Renal pelvis (tissue), 12 donors: Measurements from ENCODE around the gene CLNS1A. TPM values are rescaled to one million over a fixed set of nuclear protein-coding genes. Genes with fewer than 3 reads are reported as not detected.

Experiments
- DNase-seq: peaks from one replicate; pipeline ENCODE4 v3.0.0-alpha.2; 2013
- long read RNA-seq, 16 experiments: transcript quantifications; one replicate each; lab custom pipeline, GENCODE V29; 2026
- polyA plus RNA-seq, 3 donors: library from polyadenylated mRNA; unstranded; fragments of 120-200 nt; gene quantifications; one replicate each; pipeline ENCODE4 v1.2.1, GENCODE V29; 2013; ENCODE audit not compliant: insufficient read length in 3 of 3

The CLNS1A gene, protein sequence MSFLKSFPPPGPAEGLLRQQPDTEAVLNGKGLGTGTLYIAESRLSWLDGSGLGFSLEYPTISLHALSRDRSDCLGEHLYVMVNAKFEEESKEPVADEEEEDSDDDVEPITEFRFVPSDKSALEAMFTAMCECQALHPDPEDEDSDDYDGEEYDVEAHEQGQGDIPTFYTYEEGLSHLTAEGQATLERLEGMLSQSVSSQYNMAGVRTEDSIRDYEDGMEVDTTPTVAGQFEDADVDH
- polyA plus RNA-seq = 100 to 1,000 TPM; 177 to 226 (median 180) TPM
- long read RNA-seq, donor 1, transcript CLNS1A-204 (7 exons, 2,993 nt) = major isoform, 49 of 98 reads
- long read RNA-seq, donor 1, partial matches to known transcripts = 46 of 98 reads
- long read RNA-seq, donor 1, other reads (novel, unspliced or antisense) = 0 of 98 reads
- long read RNA-seq, donor 2, transcript CLNS1A-204 (7 exons, 2,993 nt) = major isoform, 58 of 110 reads
- long read RNA-seq, donor 2, partial matches to known transcripts = 48 of 110 reads
- long read RNA-seq, donor 2, other reads (novel, unspliced or antisense) = 0 of 110 reads
- long read RNA-seq, donor 3, transcript CLNS1A-204 (7 exons, 2,993 nt) = major isoform, 53 of 91 reads
- long read RNA-seq, donor 3, partial matches to known transcripts = 38 of 91 reads
- long read RNA-seq, donor 3, other reads (novel, unspliced or antisense) = 0 of 91 reads
- long read RNA-seq, donor 4, transcript CLNS1A-204 (7 exons, 2,993 nt) = major isoform, 61 of 136 reads
- long read RNA-seq, donor 4, partial matches to known transcripts = 72 of 136 reads
- long read RNA-seq, donor 4, other reads (novel, unspliced or antisense) = 0 of 136 reads
- long read RNA-seq, donor 5, transcript CLNS1A-204 (7 exons, 2,993 nt) = major isoform, 19 of 37 reads
- long read RNA-seq, donor 5, partial matches to known transcripts = 18 of 37 reads
- long read RNA-seq, donor 5, other reads (novel, unspliced or antisense) = 0 of 37 reads
- long read RNA-seq, donor 6, transcript CLNS1A-204 (7 exons, 2,993 nt) = major isoform, 44 of 76 reads
- long read RNA-seq, donor 6, partial matches to known transcripts = 26 of 76 reads
- long read RNA-seq, donor 6, other reads (novel, unspliced or antisense) = 0 of 76 reads
- long read RNA-seq, donor 7, transcript CLNS1A-204 (7 exons, 2,993 nt) = major isoform, 37 of 107 reads
- long read RNA-seq, donor 7, partial matches to known transcripts = 68 of 107 reads
- long read RNA-seq, donor 7, other reads (novel, unspliced or antisense) = 0 of 107 reads
- long read RNA-seq, donor 8, transcript CLNS1A-204 (7 exons, 2,993 nt) = major isoform, 20 of 42 reads
- long read RNA-seq, donor 8, partial matches to known transcripts = 19 of 42 reads
- long read RNA-seq, donor 8, other reads (novel, unspliced or antisense) = 0 of 42 reads
- long read RNA-seq, donor 9, transcript CLNS1A-204 (7 exons, 2,993 nt) = major isoform, 64 of 158 reads
- long read RNA-seq, donor 9, partial matches to known transcripts = 91 of 158 reads
- long read RNA-seq, donor 9, other reads (novel, unspliced or antisense) = 0 of 158 reads
- long read RNA-seq, donor 10, transcript CLNS1A-204 (7 exons, 2,993 nt) = major isoform, 45 of 78 reads
- long read RNA-seq, donor 10, partial matches to known transcripts = 31 of 78 reads
- long read RNA-seq, donor 10, other reads (novel, unspliced or antisense) = 0 of 78 reads
- long read RNA-seq, donor 11, transcript CLNS1A-204 (7 exons, 2,993 nt) = major isoform, 25 of 61 reads
- long read RNA-seq, donor 11, partial matches to known transcripts = 36 of 61 reads
- long read RNA-seq, donor 11, other reads (novel, unspliced or antisense) = 0 of 61 reads
- long read RNA-seq, donor 12, transcript CLNS1A-204 (7 exons, 2,993 nt) = major isoform, 63 of 132 reads
- long read RNA-seq, donor 12, partial matches to known transcripts = 61 of 132 reads
- long read RNA-seq, donor 12, other reads (novel, unspliced or antisense) = 0 of 132 reads
- long read RNA-seq, donor 13, transcript CLNS1A-204 (7 exons, 2,993 nt) = major isoform, 21 of 48 reads
- long read RNA-seq, donor 13, partial matches to known transcripts = 23 of 48 reads
- long read RNA-seq, donor 13, other reads (novel, unspliced or antisense) = 0 of 48 reads
- long read RNA-seq, donor 14 = 0 reads
- long read RNA-seq, donor 15, transcript CLNS1A-204 (7 exons, 2,993 nt) = major isoform, 74 of 122 reads
- long read RNA-seq, donor 15, partial matches to known transcripts = 43 of 122 reads
- long read RNA-seq, donor 15, other reads (novel, unspliced or antisense) = 0 of 122 reads
- long read RNA-seq, donor 16, transcript CLNS1A-204 (7 exons, 2,993 nt) = major isoform, 72 of 145 reads
- long read RNA-seq, donor 16, partial matches to known transcripts = 69 of 145 reads
- long read RNA-seq, donor 16, other reads (novel, unspliced or antisense) = 0 of 145 reads

GRCh38 chr11:77637345-77638165 lies at the start of gene CLNS1A:
Gene CLNS1A (minus strand): TSS chr11:77637794. CDS start chr11:77637714, 80 bp downstream.
- DNase-seq = peak; percentile 91

DNA sequence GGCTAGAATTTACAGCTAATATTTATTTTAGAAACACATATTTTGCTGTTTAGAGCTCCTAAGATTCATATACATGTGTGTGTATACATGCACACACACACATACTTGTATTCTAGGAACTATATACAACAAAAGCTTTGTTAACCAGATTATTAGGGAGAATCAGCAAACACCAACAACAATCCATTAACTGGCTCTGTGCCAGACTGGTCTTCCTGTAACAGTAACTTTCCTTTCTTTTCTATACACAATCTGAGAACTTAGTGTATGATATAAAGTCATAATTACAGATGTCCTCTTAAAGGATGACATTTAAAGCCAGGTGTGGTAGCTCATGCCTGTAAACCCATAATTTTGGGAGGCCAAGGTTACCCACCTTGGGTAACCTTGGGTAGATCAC lies 49.5 kb upstream of the CLNS1A start:
- DNase-seq = no peak

GRCh38 chr11:77677138-77677537 lies 39.5 kb upstream of the CLNS1A start:
- DNase-seq = no peak

DNA sequence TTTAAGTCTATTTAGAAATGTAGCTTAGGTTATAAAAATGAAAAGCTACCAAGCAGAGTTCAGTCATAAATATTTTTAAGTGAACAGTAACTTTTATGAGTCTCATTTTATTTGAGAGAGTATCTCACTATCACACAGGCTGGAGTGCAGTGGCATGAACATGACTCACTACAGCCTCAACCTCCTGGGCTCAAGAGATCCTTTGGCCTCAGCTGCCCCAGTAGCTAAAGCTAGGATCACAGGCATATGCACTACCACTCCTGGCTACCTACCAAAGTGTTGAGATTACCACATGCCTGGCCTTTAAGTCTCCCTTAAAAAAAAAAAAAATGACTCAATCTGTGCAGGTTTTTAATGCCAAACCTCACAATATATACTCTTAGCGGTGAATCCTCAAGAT lies 34.7 kb upstream of the CLNS1A start:
- no peak for DNase-seq

GRCh38 chr11:77669848-77670511 lies 32.4 kb upstream of the CLNS1A start:
- DNase-seq = no peak

GRCh38 chr11:77668760-77669159 lies 31.2 kb upstream of the CLNS1A start:
- DNase-seq = no peak

- DNase-seq = no peak
Observed at GRCh38 chr11:77665240-77665965, 27.8 kb upstream of the CLNS1A start.

DNA sequence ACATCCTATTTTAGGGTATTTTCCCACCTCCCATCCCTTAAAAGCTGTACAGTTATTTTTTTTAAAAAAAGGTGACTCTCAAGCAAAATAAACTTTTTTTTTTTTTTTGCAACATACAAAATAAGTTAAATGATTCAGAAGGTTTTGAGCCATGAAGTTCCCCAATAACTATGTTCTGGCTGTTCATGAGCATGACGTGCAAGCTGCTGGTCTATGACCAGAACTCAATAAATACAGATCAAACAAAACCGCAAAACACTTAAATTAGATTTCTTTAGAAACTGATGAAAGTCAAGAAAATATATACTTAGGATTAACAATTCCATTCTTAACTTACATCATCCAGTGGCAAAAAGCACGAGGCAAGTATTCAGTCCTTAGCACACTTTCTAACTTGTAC lies 24.1 kb upstream of the CLNS1A start:
- DNase-seq = no peak

DNA sequence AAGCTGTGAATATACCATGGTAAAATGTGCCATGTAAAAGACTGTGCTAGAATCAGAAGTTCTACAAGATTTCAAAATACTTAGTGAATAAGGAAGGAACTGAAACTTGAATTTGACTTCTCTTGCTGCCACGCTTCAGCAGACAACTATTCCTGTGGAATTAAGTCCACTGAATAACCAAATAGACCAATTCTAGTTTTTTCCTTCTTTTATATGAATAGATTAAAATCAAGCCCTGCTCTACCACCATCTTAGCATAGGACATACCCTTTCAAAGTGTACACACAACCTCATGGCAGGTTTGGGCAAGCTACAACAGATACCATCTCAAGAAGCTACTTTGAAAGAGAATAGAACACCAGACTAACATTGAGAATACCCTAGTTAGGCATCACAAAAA lies 23.4 kb upstream of the CLNS1A start:
- no peak for DNase-seq

DNA sequence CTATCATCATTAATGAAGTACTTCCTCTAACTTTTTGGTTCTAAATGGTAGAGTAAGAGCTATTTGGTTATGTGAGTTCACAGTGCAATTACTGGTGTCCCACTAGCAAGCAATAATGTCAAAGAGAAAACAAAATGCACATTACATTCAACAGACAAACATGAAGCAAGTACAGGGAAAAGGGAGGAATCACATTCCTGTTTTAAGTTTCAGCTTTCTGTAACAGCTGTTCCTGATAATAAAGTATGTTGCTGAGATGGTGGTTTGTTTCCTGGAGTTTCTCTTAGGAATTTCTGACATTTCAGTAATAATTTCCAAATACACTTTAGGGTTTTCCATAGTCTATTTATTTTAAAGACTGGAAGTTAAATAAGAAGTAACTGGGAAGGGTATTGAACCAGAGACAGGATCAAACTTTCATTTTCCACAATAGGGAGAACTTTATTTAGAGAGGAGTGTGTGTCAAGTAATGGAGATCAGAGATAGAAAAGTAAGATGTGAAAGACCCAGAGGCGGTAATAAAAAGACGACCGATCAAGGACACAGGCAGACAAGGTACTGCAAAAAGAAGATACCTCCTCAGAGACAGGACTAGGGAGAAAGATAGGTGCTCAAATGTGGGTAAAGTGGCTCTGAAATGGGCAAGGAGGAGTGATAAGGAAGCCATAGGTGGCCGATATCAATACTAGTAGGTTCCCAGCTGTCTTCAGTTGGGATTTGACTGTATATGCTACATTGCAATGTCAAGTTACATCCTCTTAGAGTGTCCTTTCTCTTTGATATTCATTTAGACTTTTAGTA lies 20.8 kb upstream of the CLNS1A start:
- peak; percentile 4 for DNase-seq

- no peak for DNase-seq
Observed at GRCh38 chr11:77656362-77656761, 18.8 kb upstream of the CLNS1A start.

DNA sequence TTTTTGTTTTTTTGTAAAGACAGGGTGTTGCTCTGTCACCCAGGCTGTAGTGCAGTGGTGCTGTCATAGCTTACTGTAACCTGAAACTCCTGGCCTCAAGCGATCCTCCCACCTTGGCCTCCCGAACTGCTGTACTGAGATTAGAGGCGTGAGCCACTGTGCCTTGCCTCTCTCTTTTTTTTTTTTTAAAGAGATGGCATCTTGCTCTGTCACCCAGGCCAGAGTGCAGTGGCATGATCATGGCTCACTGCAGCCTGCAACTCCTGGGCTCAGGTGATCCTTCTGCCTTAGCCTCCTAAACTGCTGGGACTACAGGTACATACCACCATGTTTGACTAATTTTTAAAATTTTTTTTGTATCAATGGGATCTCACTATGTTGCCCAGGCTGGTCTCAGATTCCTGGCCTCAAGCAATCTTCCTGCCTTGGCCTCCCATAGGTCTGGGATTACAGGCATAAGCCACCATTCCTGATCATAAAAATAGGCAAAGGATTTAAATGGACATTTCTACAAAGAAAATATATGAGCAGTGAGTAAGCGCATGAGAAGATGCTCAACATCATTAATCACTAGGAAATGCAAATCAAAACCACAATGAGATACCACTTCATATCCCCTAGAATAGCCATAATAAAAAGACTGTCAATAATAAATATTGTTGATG lies 17.3 kb upstream of the CLNS1A start:
- DNase-seq = no peak

DNA sequence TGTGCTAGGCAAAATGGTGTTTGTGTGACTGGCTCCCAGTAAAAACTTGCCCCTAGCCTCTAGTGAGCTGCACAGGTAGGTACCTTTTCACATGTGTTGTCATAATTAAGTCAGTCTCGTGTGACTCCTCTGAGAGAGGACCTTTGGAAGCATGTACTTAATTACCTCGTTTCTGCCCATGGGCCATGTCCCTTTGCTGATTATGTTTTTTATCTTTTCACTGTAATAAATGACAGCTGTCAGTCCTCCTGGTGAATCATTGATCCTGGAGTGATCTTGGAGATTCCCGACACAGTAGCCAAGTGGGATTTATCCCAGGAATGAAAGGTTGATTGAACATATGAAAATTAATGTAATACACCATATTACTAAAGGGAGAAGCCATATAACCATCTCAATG lies 12.5 kb upstream of the CLNS1A start:
- no peak for DNase-seq

- no peak for DNase-seq
Observed at GRCh38 chr11:77647654-77648305, 10.2 kb upstream of the CLNS1A start.

GRCh38 chr11:77644887-77645286 lies 7.3 kb upstream of the CLNS1A start:
- no peak for DNase-seq
